Sciatic nerve (tissue), 2 donors: ENCODE data around the gene PAK6. TPM values are rescaled to one million over a fixed set of nuclear protein-coding genes. Genes with fewer than 3 reads are reported as not detected.

Experiments used
- ATAC-seq: fragments of 200-7000 bp; cut with Tn5 transposase; one replicate; pipeline ENCODE4 v1.9.1; 2020; ENCODE audit warnings: mild to moderate bottlenecking, moderate library complexity
- DNase-seq: peaks from one replicate; pipeline ENCODE4 v3.0.0-alpha.2; 2020; ENCODE audit warnings: low spot score
- intact Hi-C: fragments of 100-400 bp; cut with DNase I; formaldehyde crosslinking; loops from one replicate; pipeline ENCODE4 v1.14.2; 2022
- total RNA-seq: library from RNA; stranded (reverse); fragmentation: NEBNext Ultra II Directional; extraction: Animal tissue kit (Norgen Biotek cat#: 25700); gene quantifications from one replicate; pipeline ENCODE4 v1.2.1, GENCODE V29; 2021
- donor health status: DM: no; HTN: no; CAD: no.
- donor health status: DM: no; HTN: no; CAD: no.

The PAK6 gene
- total RNA-seq, 1 donor from 2014 or later: 0.31 TPM

DNA sequence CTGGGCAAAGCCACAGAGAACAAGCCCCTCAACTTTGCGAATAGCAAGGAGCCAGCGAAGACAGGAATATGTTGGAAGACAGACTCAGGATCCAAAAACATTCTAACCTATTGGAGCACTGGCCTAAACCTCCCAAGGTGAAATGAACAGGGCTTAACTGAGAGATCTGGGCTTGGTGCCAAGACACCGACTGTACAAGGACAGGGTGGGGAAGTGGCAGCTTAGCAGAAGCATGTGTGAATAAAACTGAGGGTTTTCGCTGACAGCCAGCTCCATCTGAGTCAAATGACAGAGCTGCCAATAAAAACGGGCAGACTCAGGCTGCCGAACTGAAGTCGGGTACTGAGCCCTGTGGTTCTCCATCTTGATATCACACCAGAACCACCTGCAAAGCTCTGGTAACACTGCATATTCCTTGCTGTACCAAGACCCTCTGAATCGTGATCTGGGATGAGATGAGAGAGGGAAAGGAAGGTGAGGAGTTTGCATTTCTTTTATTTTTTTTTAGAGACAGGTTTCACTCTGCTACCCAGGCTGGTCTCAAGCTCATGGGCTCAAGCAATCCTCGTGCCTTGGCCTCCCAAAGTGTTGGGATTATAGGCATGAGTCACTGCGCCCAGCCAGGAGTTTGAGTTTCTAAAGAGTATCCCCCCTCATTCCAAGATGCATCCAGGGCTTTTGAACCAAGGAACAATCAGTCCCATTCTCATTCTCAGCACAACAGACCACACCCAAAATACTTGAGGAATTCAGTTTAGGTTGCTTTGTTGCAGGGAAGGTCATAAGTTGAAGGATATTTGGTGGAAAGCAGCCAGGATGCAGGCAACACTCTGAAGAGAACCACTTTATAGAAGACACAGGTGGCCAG, 74.9 kb downstream of the PAK6 start:
- intact Hi-C loops: no loop called here

DNA sequence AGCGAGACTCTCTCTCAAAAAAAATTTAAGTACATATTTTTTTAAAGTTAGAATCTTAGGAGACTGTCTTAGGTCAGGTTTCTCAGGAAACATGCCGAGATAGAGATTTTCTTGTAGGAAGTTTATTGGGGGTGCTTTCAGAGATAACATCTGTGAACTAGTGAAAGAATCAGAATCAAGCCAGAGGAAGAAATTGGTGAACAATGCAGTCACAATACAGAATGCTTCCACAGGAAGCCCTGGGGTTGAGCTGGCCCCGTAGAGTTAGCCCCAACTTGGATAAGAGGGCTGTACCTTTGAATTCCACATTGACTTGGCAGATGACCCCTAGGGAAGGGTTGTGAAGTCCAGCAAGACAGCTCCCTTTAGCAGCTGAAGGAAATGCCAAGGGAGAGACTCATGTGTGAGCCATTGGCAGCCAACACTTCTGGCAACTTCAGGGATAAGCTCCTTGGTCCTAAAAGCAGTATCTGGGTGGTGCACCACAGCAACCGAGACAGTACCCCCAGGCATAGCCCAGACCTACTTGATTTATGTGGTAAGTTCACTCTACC, 75.9 kb downstream of the PAK6 start:
- ATAC-seq (no peak), DNase-seq (no peak)
- intact Hi-C loops: no loop called here

More for the DNA sequence above, 74.9 kb downstream of the PAK6 start:
- peak; percentile 78 for DNase-seq
- ATAC-seq: peak; percentile 60

DNA sequence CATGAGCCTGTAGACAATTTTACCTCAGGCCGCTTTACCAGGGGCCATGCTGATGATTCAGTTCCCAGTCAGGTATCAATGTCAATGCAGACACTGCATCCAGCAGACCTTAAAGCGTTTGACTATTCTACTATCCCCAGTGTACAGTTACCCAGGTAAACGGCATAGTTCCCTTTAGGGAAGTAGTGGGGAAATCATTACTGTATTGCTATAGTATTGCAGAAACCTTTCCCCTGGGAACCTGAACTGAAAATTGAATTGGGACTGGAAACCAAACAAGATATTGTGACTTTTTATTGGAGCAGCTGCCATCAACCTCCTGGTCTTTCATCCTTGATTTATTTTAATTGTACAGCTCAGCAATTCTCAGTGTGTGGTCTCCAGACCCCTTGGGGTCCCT, 78.1 kb downstream of the PAK6 start:
- DNase-seq (no peak), ATAC-seq (no peak)
- intact Hi-C loops: no loop called here

DNA sequence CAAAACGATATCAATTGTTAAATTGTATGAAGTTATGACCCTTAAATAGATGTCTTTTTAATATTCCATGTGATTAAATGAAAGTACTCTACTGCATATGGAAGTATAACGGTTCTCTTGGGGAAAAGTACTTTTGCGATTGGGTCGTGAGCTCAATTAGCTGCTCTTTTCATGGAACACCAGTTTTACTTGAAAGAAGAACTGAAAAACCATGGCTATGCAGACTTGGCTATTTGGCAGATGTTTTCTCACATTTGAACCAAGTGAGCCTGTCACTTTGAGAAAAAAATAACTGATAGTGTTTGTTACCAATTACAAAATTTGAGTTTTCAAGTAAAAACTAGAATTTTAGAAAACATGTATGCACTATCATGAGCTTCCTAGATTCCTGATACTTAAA, 78.7 kb downstream of the PAK6 start:
- intact Hi-C loops: no loop called here
- DNase-seq: no peak
- ATAC-seq: no peak

DNA sequence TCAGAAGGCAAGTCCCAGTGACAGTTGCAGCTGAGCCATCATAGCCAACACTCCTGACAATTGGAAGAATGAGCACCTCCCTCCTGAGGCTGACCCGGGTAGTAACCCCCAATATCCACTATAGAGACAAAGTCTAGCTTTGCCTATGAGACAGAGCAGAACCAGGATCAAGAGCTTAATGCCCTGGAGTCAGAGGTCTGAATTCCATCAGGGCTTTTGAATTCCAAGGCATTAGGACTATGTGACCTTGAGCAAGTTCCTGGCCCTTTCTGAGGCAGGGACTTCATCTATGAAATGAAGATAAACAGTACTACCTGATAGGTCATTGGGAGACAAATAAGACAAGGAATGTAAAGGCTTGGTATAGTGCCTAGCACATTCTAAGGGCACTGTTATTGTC, 81.5 kb downstream of the PAK6 start:
- intact Hi-C loops: no loop called here
- DNase-seq: no peak

DNA sequence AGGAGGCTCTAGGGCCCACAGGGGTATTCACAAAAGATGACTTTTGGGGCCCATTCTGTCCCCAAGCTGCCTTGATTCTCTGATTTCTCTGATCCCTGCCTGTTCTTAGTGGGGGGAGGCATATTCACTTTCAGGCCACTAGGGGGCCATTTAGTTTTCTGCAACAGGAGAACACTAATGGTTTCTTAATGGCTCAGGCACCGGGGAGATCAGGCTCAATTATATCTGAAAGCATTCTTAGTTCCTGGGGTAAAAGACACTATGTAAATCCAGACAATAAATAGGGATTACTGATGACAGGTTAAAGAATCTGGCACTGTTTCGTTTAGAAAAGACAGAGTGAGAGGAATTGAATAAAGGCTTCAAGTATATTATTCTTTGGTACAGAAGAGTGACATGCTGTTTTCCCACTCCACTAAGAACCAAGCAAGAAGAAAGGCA, 82.1 kb downstream of the PAK6 start:
- ATAC-seq (peak; percentile 54), DNase-seq (peak; percentile 68)
- intact Hi-C loops: no loop called here

More for the DNA sequence above, 81.5 kb downstream of the PAK6 start:
- ATAC-seq: no peak

DNA sequence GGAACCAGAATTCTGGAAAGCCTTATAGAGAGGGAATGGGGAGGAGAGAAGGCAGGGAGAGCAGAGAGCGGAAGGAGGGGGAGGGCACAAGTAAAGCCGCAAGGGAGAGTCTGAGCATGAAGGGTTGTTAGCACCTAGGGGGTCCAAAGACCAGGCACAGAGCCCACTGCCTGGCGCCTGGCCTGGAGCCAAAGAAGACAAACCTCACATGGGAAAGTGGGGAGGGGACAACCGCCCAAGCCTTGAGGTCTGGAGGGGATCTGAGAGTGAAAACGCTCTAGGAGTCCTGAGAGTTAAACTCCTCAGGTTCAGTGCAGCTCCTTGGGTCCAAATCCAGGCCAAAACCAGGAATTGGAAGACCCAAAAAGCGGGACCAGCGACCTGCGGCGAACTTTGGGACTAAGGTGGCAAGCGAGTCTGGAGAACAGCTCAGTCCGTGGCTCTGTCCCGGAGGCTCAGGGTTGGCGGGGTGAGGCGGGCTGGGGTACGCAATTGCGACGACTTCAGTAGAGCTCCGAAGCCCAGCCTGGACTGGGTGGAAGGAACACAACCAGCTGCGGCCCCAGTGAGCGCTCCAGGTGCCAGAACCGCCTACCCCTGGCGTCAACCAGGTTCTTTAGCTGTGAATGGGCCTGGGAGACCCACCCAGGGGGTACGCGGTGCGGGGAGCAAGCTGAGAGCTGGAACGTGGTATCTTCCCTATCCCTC, 83.8 kb downstream of the PAK6 start:
- ATAC-seq (peak; percentile 38), DNase-seq (peak; percentile 72)
- intact Hi-C loops: no loop called here

DNA sequence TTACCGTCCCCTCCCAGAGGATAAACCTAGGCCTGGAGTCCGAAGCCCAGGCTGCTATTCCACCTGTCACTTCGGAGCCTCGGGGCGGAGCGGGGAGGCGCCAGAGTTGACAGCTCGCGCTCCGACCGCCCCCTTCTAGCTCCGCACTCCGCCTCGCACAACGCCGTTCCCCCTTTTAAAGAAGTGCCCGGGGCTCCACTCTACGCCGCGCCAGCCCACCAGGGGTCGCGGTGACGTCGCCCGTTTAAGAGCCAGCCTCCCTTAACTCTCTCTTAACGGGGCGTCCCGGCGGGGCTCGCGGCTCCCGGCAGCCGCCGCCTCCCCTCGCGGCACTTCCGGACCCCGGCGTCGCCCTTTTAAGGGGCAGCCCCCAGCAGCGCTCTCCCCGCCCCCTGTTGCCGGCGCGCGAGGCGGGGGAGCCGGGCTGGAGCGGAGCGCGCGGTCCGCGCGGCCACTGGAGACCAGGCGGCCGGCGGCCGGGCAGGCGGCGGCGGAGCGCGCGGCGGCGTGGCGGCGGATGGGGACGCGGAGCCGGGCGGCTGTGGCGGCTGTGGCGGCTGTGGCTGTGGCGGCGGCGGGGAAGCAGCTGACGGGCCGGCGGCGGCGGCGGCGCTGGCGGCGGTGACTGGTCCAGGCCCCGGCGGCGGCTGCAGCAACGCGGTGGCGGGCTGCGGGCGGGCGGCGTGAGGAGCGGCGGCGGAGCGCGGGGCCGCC, 84.5 kb downstream of the PAK6 start, which contains the start of gene INAFM2:
Gene INAFM2 (plus strand): TSS at position 454 of the 714 bp plus-strand sequence. CDS start 364 bp downstream, outside the sequence.
- ATAC-seq (peak; percentile 90), DNase-seq (peak; percentile 92)
- intact Hi-C loops: no loop called here

DNA sequence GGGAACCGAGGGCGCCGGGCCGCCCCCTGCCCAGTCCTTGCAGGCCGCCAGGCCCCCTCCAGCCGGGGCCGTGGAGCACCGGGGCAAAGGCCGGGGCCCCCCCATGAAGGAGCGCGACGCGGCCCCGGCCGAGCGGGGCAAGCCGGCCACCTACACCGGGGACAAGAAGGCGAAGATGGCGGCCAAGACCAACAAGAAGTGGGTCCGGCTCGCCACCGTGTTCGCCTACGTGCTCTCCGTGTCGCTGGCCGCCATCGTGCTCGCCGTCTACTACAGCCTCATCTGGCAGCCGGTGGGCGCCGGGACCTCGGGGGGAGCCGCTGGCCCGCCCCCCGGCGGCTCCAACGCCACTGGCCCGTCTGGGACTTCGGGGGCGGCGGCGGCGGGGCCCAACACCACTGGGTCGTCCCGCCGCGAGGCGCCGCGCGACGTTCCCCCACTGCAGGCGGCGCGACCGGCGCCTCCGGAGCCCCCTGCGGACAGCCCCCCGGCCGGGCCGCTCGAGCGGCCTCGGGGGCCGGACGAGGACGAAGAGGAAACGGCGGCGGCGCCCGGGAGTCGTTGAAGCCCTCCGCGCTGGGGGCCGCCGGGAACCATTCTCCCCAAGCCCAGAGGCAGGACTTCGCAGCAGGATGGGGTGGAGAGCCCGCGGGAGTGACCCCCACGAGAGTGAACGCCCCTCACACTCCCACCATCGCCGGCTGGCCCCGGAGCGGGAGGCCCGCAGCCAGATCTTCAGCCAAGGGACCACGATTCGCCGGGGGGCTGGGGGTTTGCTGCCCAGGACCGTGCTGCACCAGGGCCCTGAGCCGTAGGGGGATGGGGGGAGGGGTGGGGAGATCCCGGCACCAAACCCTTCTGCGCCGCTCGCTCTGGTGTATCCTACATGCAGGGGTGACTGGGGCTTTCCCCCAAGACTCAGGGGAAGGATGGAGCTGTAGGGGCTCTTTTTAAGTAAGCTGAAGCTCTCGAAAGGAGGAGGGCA, 85.4 kb downstream of the PAK6 start:
- DNase-seq (peak; percentile 69), ATAC-seq (no peak)
- intact Hi-C loops: no loop called here

DNA sequence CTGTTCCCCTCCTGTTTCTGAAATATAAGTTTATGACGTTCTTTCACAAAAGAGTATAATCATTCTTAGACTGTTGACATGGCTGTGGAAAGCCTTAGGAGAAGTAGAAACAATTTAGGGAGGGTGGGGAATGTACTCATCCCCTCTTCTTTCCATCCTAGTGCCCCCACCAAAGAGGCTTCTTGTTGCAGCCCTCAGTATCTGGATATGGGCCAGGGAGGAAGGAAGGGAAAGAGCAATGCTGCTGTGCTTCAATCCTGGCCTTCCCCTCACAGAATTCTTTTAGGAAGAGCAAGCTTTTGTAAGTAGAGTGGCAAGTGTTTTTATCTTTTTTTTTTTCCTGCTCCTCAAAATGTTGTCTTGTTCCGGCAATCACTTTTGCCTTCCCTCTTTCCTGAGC, 86.3 kb downstream of the PAK6 start:
- intact Hi-C loops: loop anchor here (5.0 kb wide), 1 partner anchor 1058 kb away; no protein-coding TSS in a partner anchor

DNA sequence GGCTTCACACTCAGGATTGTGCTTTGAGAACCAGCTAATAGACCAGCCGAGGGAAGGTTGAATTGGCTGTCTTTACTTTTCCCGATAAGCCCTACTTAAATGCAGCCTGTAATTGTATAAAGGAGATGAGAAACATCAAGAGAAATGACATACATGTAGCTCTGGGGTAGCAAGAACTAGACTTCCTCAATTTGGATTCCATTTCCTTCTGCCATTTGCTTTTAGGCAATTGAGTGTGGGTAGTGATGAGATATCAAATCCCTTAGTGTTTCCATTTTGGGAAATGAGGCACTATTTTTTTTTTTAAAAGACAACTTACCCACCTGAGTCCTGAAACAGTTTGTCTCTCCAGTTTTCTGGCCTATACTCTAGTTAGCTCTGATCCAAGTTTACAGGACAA, 86.8 kb downstream of the PAK6 start:
- intact Hi-C loops: loop anchor here (5.0 kb wide), 1 partner anchor 1058 kb away; no protein-coding TSS in a partner anchor
- no peak for ATAC-seq

More for the DNA sequence above, 86.3 kb downstream of the PAK6 start:
- ATAC-seq (no peak), DNase-seq (no peak)

More for the DNA sequence above, 86.8 kb downstream of the PAK6 start:
- DNase-seq: no peak

Other genes starting within 250 kb of the PAK6 start
- 150 TPM for gene SRP14, start 199.9 kb upstream of the PAK6 start, total RNA-seq
- gene BMF, start 130.2 kb upstream of the PAK6 start, total RNA-seq: 15.0 TPM
- 0.67 TPM for gene BUB1B, start 78.0 kb upstream of the PAK6 start, total RNA-seq
- gene ANKRD63, start 44.0 kb downstream of the PAK6 start, total RNA-seq: not detected
- gene PLCB2, start 68.9 kb downstream of the PAK6 start, total RNA-seq: 43.4 TPM
- gene INAFM2, start 84.6 kb downstream of the PAK6 start, total RNA-seq: 25.5 TPM
- gene CCDC9B, start 101.9 kb downstream of the PAK6 start, total RNA-seq: 37.8 TPM
- gene PHGR1, start 112.0 kb downstream of the PAK6 start, total RNA-seq: not detected
- gene DISP2, start 119.2 kb downstream of the PAK6 start, total RNA-seq: 2.1 TPM
- 6.4 TPM for gene KNSTRN, start 143.7 kb downstream of the PAK6 start, total RNA-seq
- 67.8 TPM for gene IVD, start 166.7 kb downstream of the PAK6 start, total RNA-seq
- 17.2 TPM for gene BAHD1, start 201.9 kb downstream of the PAK6 start, total RNA-seq
- gene CHST14, start 231.9 kb downstream of the PAK6 start, total RNA-seq: 13.5 TPM